OCI-LY3 (cell line): ENCODE measurements around the gene CFAP298.
"Not testable (repeated sequence)": the region's sequence is repeated elsewhere in the genome, so short reads cannot be mapped to it uniquely, and the experiment has no call there.

Experiments used
- H2AFZ ChIP-seq: fragments of 200-600, 300-600 bp; shearing (Covaris generic); 2 replicates; pipeline ENCODE4 v1.6.0; 2014; ENCODE audit warnings: antibody characterized with exemption, low read depth, low read length
- H3K27ac ChIP-seq: fragments of 200-600, 300-600 bp; sonication (generic); 2 replicates; pipeline ENCODE4 v1.5.1; 2014; ENCODE audit warnings: mild to moderate bottlenecking, low read length, moderate library complexity, mixed read lengths
- H3K27me3 ChIP-seq: fragments of 200-600, 300-600 bp; sonication (generic); 2 replicates; pipeline ENCODE4 v1.6.1; 2014; ENCODE audit warnings: low read depth, low read length, mixed read lengths
- H3K36me3 ChIP-seq: fragments of 200-600, 300-600 bp; sonication (generic); replicated peaks from 2 replicates; pipeline ENCODE3; 2014; ENCODE audit warnings: low read depth, low read length, mixed read lengths
- H3K4me1 ChIP-seq: fragments of 300-600, 200-600 bp; sonication (generic); 2 replicates; pipeline ENCODE4 v1.6.1; 2014; ENCODE audit warnings: low read length, mixed read lengths
- H3K4me2 ChIP-seq: fragments of 200-600, 300-600 bp; sonication (generic); 2 replicates; pipeline ENCODE4 v1.6.1; 2014; ENCODE audit warnings: low read length, mixed read lengths
- H3K4me3 ChIP-seq: fragments of 300-600, 200-600 bp; sonication (generic); 2 replicates; pipeline ENCODE4 v1.5.1; 2014; ENCODE audit warnings: antibody characterized with exemption, mild to moderate bottlenecking, low read length, moderate library complexity
- H3K79me2 ChIP-seq: fragments of 300-600, 200-600 bp; shearing (Covaris generic); 2 replicates; pipeline ENCODE4 v1.6.1; 2014; ENCODE audit warnings: mild to moderate bottlenecking, low read length, mixed read lengths
- H3K9ac ChIP-seq: fragments of 300-600, 200-600 bp; shearing (Covaris generic); 2 replicates; pipeline ENCODE4 v1.6.0; 2014; ENCODE audit warnings: mild to moderate bottlenecking, low read length, moderate library complexity
- H3K9me3 ChIP-seq: fragments of 200-600, 300-600 bp; shearing (Covaris generic); 2 replicates; pipeline ENCODE4 v1.6.1; 2014; ENCODE audit warnings: low read length, mixed read lengths; ENCODE audit not compliant: insufficient read depth
- H4K20me1 ChIP-seq: fragments of 200-600, 300-600 bp; sonication (generic); 2 replicates; pipeline ENCODE4 v1.6.1; 2016; ENCODE audit warnings: low read length, mixed read lengths; ENCODE audit not compliant: insufficient read depth
- CTCF ChIP-seq: fragments of 200-600, 300-600 bp; sonication (generic); IDR thresholded peaks from 2 replicates; pipeline ENCODE4 v1.5.1; 2014; ENCODE audit warnings: antibody characterized with exemption, low read length, low read depth
- EZH2phosphoT487 ChIP-seq: fragments of 200-600 bp; shearing (Covaris generic); IDR thresholded peaks from 2 replicates; pipeline ENCODE4 v1.6.1; 2018; ENCODE audit warnings: antibody characterized with exemption, mixed run types, low read depth

The CFAP298 gene

GRCh38 chr21:32612075-32612998, at the start of gene CFAP298:
CFAP298 (minus strand) TSS chr21:32612377; CDS start chr21:32612243, 134 bp downstream.
- H4K20me1 ChIP-seq = no peaks in the 10 kb centered on the region; the same call in 1 of the 2 replicates
- TF ChIP-seq EZH2phosphoT487 = no peak
- no peak for TF ChIP-seq CTCF
- H3K4me1 ChIP-seq = peaks cover 8% of the 10 kb centered on the region; the same call in 1 of the 2 replicates
- H3K9me3 ChIP-seq = no peaks in the 10 kb centered on the region
- H3K79me2 ChIP-seq = peaks cover 24% of the 10 kb centered on the region
- peak within 1 kb of the TSS; percentile 91 for H3K4me2 ChIP-seq
- H3K9ac ChIP-seq = peak within 1 kb of the TSS; percentile 69
- no peaks in the 10 kb centered on the region for H3K27me3 ChIP-seq
- peak within 1 kb of the TSS; percentile 79 for H3K4me3 ChIP-seq
- peaks cover 3% of the 10 kb centered on the region for H3K36me3 ChIP-seq
- H2AFZ ChIP-seq = peak within 1 kb of the TSS; percentile 90
- peak within 1 kb of the TSS; percentile 76 for H3K27ac ChIP-seq

- not testable (repeated sequence) for H3K4me3 ChIP-seq, H2AFZ ChIP-seq, H3K9ac ChIP-seq, H3K4me2 ChIP-seq, H4K20me1 ChIP-seq, H3K79me2 ChIP-seq, H3K4me1 ChIP-seq, H3K27ac ChIP-seq, H3K9me3 ChIP-seq, H3K27me3 ChIP-seq
- H3K36me3 ChIP-seq = peaks cover 14% of the 10 kb centered on the region
Observed at GRCh38 chr21:32661026-32661782, 49.0 kb upstream of the CFAP298 start.

- no peaks in the 10 kb centered on the region for H3K36me3 ChIP-seq
- H3K27ac ChIP-seq = no peak overlapping the region
- TF ChIP-seq CTCF = no peak
- H3K79me2 ChIP-seq = no peaks in the 10 kb centered on the region
- no peak overlapping the region for H3K9ac ChIP-seq
- H3K4me2 ChIP-seq = no peak overlapping the region
- no peaks in the 10 kb centered on the region for H4K20me1 ChIP-seq
- no peak overlapping the region for H3K4me3 ChIP-seq
- no peaks in the 10 kb centered on the region for H3K27me3 ChIP-seq
- H2AFZ ChIP-seq = no peak overlapping the region
- H3K9me3 ChIP-seq = no peaks in the 10 kb centered on the region
- no peaks in the 10 kb centered on the region for H3K4me1 ChIP-seq
Observed at GRCh38 chr21:32658524-32658923, 46.3 kb upstream of the CFAP298 start.

GRCh38 chr21:32653326-32653901, 41.2 kb upstream of the CFAP298 start:
- Histone ChIP-seq H3K9me3 (no peaks in the 10 kb centered on the region), H3K27ac (no peak overlapping the region), H2AFZ (no peak overlapping the region), H3K27me3 (no peaks in the 10 kb centered on the region), H4K20me1 (no peaks in the 10 kb centered on the region), H3K4me2 (no peak overlapping the region), H3K4me3 (no peak overlapping the region), H3K9ac (no peak overlapping the region), H3K4me1 (no peaks in the 10 kb centered on the region), H3K36me3 (no peaks in the 10 kb centered on the region), H3K79me2 (no peaks in the 10 kb centered on the region)
- peak; percentile 65 for TF ChIP-seq CTCF
- no peak for TF ChIP-seq EZH2phosphoT487
